Osteoblast (primary cell): ENCODE results near the gene DUSP12. TPM values are rescaled to one million over a fixed set of nuclear protein-coding genes. Genes with fewer than 3 reads are reported as not detected.
A peak's percentile ranks its signal among the peaks of the same experiment; 100 is the strongest.

Experiments used
- DNase-seq: peaks from one replicate; pipeline ENCODE4 v3.0.0; 2011; ENCODE audit warnings: low spot score, mixed read lengths; ENCODE audit not compliant: insufficient read length; ENCODE audit errors: missing footprints
- H2AFZ ChIP-seq: 2 replicates; pipeline ENCODE4 v1.6.0; 2011; ENCODE audit warnings: mild to moderate bottlenecking, low read length
- H3K27ac ChIP-seq: 2 replicates; pipeline ENCODE4 v1.5.1; 2011; ENCODE audit warnings: mild to moderate bottlenecking, low read depth, low read length, moderate library complexity
- H3K27me3 ChIP-seq: 2 replicates; pipeline ENCODE4 v1.6.0; 2012; ENCODE audit warnings: mild to moderate bottlenecking, control low read depth, inconsistent platforms, low read length, moderate library complexity; ENCODE audit not compliant: insufficient read depth
- H3K36me3 ChIP-seq: 2 replicates; pipeline ENCODE4 v1.5.1; 2011; ENCODE audit warnings: mild to moderate bottlenecking, low read length, control low read depth, moderate library complexity; ENCODE audit not compliant: insufficient read depth
- H3K4me1 ChIP-seq: 2 replicates; pipeline ENCODE4 v1.5.1; 2011; ENCODE audit warnings: mild to moderate bottlenecking, low read length, control low read depth, moderate library complexity; ENCODE audit not compliant: insufficient read depth
- H3K4me2 ChIP-seq: 2 replicates; pipeline ENCODE4 v1.6.0; 2011; ENCODE audit warnings: mild to moderate bottlenecking, low read length; ENCODE audit not compliant: insufficient read depth
- H3K4me3 ChIP-seq: fragments of 200-600 bp; sonication (generic); 3 replicates; pipeline ENCODE4 v1.5.1; 2012; ENCODE audit warnings: mild to moderate bottlenecking, low read length, inconsistent platforms; ENCODE audit not compliant: insufficient read depth
- H3K79me2 ChIP-seq: 2 replicates; pipeline ENCODE4 v1.6.0; 2012; ENCODE audit warnings: mild to moderate bottlenecking, low read length, control low read depth, inconsistent platforms; ENCODE audit not compliant: insufficient read depth
- H3K9me3 ChIP-seq: 2 replicates; pipeline ENCODE4 v1.5.1; 2011; ENCODE audit warnings: low read depth, low read length, control low read depth
- H4K20me1 ChIP-seq: 2 replicates; pipeline ENCODE4 v1.6.0; 2012; ENCODE audit warnings: mild to moderate bottlenecking, low read length, control low read depth; ENCODE audit not compliant: insufficient read depth
- total RNA-seq: library from RNA; depleted of rRNA; stranded (reverse); fragments of >200 nt; gene quantifications from 2 replicates; pipeline ENCODE4 v1.2.3, GENCODE V29; 2012
- TF ChIP-seq, protein P1 (sequence below): IDR thresholded peaks from 2 replicates; pipeline ENCODE4 v1.5.1; 2011; ENCODE audit warnings: mild to moderate bottlenecking, low read depth, low read length, moderate library complexity; ENCODE audit errors: extremely low read depth

Gene DUSP12, protein sequence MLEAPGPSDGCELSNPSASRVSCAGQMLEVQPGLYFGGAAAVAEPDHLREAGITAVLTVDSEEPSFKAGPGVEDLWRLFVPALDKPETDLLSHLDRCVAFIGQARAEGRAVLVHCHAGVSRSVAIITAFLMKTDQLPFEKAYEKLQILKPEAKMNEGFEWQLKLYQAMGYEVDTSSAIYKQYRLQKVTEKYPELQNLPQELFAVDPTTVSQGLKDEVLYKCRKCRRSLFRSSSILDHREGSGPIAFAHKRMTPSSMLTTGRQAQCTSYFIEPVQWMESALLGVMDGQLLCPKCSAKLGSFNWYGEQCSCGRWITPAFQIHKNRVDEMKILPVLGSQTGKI
- 20.6 and 32.1 TPM in 2 replicates for total RNA-seq

DNA sequence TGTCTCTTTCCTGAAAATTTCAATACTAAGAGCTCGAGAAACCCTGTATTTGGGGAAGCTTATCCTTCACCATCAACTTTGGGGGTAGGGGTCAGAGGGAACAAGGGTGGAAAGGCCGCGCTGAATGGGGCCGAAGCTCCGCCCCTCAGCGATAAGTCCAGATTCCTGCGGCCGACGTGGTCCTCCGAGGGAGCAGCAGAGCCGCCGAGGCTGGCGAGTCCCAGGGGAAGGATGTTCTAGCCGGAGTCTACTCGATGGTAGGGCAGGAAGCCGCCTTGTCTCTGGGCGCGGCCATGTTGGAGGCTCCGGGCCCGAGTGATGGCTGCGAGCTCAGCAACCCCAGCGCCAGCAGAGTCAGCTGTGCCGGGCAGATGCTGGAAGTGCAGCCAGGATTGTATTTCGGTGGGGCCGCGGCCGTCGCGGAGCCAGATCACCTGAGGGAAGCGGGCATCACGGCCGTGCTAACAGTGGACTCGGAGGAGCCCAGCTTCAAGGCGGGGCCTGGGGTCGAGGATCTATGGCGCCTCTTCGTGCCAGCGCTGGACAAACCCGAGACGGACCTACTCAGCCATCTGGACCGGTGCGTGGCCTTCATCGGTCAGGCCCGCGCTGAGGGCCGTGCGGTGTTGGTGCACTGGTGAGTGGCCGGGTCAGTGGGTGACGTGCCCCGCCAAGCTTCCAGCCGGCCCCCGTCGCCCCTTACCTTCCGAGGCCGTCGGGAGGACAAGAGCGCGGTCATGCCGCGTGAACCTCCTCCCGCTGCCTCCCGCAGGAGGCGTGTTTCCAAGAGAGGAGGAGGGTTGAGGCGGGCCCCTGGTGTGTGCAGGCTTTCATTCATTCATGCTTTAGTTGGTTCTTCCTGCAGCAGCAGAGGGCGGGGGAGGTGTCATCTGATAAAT, at the start of gene DUSP12:
DUSP12 (plus strand) TSS at position 278 of the 899 bp plus-strand sequence; CDS start at position 294, 16 bp downstream.
- Histone ChIP-seq H3K36me3 (peaks cover 30% of the 10 kb centered on the region), H3K27me3 (no peaks in the 10 kb centered on the region), H3K4me3 (peak within 1 kb of the TSS; percentile 95), H3K4me1 (peaks cover 10% of the 10 kb centered on the region), H3K27ac (peak within 1 kb of the TSS; percentile 89), H2AFZ (peak within 1 kb of the TSS; percentile 97), H3K4me2 (peak within 1 kb of the TSS; percentile 97), H3K79me2 (peaks cover 29% of the 10 kb centered on the region), H3K9me3 (no peaks in the 10 kb centered on the region), H4K20me1 (peaks cover 12% of the 10 kb centered on the region)
- peak; percentile 91 for DNase-seq
- TF ChIP-seq, protein P1, sequence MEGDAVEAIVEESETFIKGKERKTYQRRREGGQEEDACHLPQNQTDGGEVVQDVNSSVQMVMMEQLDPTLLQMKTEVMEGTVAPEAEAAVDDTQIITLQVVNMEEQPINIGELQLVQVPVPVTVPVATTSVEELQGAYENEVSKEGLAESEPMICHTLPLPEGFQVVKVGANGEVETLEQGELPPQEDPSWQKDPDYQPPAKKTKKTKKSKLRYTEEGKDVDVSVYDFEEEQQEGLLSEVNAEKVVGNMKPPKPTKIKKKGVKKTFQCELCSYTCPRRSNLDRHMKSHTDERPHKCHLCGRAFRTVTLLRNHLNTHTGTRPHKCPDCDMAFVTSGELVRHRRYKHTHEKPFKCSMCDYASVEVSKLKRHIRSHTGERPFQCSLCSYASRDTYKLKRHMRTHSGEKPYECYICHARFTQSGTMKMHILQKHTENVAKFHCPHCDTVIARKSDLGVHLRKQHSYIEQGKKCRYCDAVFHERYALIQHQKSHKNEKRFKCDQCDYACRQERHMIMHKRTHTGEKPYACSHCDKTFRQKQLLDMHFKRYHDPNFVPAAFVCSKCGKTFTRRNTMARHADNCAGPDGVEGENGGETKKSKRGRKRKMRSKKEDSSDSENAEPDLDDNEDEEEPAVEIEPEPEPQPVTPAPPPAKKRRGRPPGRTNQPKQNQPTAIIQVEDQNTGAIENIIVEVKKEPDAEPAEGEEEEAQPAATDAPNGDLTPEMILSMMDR = peak; percentile 32

DNA sequence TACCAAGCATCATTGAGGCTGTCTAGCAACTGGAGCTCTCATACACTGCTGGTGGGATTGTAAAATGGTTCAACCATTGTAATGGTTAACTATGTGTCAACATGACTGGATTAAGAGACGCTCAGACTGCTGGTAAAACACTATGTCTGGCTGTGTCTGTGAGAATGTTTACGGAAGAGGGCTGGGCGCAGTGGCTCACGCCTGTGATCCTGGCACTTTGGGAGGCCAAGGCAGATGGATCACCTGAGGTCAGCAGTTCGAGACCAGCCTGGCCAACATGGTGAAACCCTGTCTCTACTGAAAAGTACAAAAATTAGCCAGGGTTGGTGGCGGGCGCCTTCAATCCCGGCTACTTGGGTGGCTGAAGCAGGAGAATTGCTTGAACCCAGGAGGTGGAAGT, 47.3 kb upstream of the DUSP12 start:
- Histone ChIP-seq H3K9me3 (no peaks in the 10 kb centered on the region), H3K27me3 (no peaks in the 10 kb centered on the region), H4K20me1 (no peaks in the 10 kb centered on the region), H3K27ac (no peak overlapping the region), H3K4me3 (no peak overlapping the region), H3K36me3 (no peaks in the 10 kb centered on the region), H2AFZ (peak overlapping the region; percentile 5), H3K79me2 (no peaks in the 10 kb centered on the region), H3K4me1 (peaks cover 15% of the 10 kb centered on the region), H3K4me2 (no peak overlapping the region)
- DNase-seq = no peak
- TF ChIP-seq, protein P1 = no peak

DNA sequence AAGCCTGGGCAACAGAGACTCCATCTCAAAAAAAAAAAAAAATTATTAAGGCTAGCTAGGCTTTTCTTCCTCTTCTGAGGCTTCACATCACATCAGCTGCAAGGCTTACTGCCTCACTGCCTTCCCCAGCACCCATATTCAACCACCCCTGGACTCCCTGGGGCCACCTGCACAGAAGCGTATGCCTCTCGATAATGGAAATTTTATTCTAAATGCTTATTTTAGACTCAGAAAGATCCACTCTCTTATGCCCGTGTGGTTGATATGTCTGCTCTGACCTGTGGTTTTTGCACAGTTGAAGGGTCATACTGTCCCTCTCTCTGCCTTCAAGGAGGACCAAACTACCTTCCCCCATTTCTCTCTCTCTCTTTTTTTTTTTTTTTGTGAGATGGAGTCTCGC, 44.0 kb upstream of the DUSP12 start:
- peaks cover 19% of the 10 kb centered on the region for H3K4me1 ChIP-seq
- H3K27ac ChIP-seq = peak overlapping the region; percentile 94
- H3K9me3 ChIP-seq = no peaks in the 10 kb centered on the region
- no peak overlapping the region for H3K4me3 ChIP-seq
- DNase-seq = no peak
- H2AFZ ChIP-seq = no peak overlapping the region
- H4K20me1 ChIP-seq = no peaks in the 10 kb centered on the region
- no peaks in the 10 kb centered on the region for H3K36me3 ChIP-seq
- H3K27me3 ChIP-seq = no peaks in the 10 kb centered on the region
- H3K4me2 ChIP-seq = peak overlapping the region; percentile 38
- TF ChIP-seq, protein P1 = no peak
- no peaks in the 10 kb centered on the region for H3K79me2 ChIP-seq

DNA sequence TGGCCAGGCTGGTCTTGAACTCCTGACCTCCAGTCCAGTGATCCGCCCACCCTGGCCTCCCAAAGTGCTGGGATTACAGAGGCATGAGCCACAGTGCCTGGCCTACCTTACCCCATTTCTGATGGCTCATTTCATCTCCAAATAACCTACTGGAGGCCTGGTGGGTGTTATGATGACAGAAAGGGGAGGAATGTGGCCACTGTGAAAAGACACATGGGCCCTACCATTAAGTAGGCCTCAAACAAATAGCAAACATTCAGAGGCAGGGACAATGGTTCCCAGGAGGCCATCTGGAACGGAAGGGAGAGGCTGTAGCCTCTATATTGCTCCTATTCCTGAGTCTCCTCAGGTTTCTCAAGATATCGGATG, 43.5 kb upstream of the DUSP12 start:
- H3K27ac ChIP-seq = peak overlapping the region; percentile 94
- TF ChIP-seq, protein P1 = no peak
- peak overlapping the region; percentile 54 for H3K4me2 ChIP-seq
- no peak for DNase-seq
- H3K79me2 ChIP-seq = no peaks in the 10 kb centered on the region
- H3K4me1 ChIP-seq = peaks cover 19% of the 10 kb centered on the region
- H3K4me3 ChIP-seq = peak overlapping the region; percentile 4
- no peaks in the 10 kb centered on the region for H3K27me3 ChIP-seq
- H3K36me3 ChIP-seq = no peaks in the 10 kb centered on the region
- no peaks in the 10 kb centered on the region for H3K9me3 ChIP-seq
- peak overlapping the region; percentile 72 for H2AFZ ChIP-seq
- no peaks in the 10 kb centered on the region for H4K20me1 ChIP-seq
